Activated CD4-positive, alpha-beta T cell treated with anti-CD3 and anti-CD28 coated beads, Interleukin-2, amount 50 U/mL, for 48 hours (primary cell): ENCODE measurements around the gene ACAD11.
"Not testable (repeated sequence)": the region's sequence is repeated elsewhere in the genome, so short reads cannot be mapped to it uniquely, and the experiment has no call there.

Experiments
- DNase-seq, 2 experiments: peaks; one replicate each; pipeline ENCODE4 v3.0.0-alpha.2; 2020

Gene ACAD11

GRCh38 chr3:132597660-132598059, 61.9 kb downstream of the ACAD11 start:
- no peak for DNase-seq

DNA sequence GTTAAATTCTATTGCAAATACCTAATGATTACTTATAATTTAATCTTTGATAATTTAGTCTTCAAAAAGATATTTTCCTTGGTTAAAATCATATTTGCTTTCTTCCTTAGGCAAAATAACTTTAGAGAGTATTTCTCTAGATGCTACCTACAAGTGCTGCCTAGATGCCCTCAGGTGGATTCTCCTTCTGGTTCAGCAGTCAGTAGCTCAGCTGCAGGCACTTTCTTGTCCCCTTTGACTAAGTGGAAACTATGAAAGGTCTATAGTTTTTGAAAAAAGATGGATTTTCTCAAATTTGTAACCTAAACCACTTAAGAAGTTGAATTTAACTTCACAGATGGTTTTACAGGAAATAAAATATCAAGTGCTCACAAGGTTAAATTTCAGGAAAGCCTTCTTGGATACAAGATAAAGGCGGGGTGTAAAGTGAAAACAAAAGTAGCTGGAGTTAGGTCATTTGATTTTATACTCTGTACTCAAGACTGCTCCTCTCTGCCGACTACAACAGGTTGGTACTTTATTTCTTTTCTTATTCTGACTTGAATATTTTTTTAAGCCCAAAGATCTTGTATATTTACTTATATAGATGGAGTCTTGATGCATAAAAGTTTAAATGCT, 62.7 kb downstream of the ACAD11 start, which contains the start of gene ACKR4:
ACKR4 (plus strand) TSS at position 455 of the 618 bp plus-strand sequence. CDS start 3,128 bp downstream, outside the sequence.
- no peak for DNase-seq

DNA sequence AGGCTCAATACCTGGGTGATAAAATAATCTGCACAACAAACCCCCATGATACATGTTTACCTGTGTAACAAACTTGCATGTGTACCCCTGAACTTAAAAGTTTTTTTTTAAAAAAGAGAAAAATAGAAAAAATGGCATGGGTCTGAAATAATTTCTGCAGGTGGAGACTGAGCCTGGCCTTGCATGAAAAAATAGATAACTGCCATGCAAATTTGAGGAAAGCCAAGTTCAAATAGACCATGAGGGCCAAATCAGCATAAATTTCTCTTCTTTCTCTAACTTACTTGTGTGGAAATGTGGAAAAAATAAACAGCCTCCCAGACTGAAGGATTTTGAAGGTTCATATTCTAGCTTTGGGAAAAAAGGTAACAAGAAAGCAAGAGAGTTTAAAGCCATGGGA, 63.3 kb downstream of the ACAD11 start:
- no peak for DNase-seq

DNA sequence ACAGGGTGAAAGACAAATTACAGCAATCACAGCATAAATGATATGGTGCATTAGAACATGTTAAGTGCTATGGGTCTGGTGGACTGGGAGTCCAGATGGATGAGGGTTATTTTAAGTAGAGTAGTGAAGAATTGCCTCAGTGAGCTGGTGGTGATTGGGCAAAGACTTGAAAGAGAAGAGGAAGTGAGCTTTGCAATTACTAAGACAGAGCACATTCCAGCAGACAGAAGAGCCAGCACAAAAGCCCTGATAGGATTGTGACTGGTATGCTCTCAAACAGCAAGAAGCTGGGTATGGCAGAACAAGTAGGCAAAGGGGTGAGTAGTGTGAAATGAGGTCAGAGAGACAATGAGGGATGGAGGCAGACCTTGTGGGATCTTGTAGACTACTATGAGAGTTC, 64.6 kb downstream of the ACAD11 start:
- no peak for DNase-seq

DNA sequence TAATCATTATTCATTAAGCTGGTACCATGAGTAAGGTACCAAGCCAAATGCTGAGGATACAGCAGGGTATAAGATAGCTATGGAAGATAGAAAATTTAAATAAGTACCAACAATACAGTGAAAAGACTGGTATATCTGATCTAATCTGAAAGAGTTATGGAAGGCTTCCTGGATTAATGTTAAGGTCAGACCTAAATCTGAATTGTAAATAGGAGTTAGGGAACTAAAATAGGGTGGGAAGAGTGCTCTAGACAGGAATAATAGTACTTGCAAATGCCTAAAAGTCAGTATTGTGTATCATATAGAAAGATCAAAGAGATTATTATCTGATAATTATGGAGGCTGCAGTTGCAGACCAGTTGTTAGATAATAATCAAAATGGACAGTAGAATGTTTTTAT, 65.1 kb downstream of the ACAD11 start:
- no peak for DNase-seq

GRCh38 chr3:132593947-132594323, 65.7 kb downstream of the ACAD11 start:
- no peak for DNase-seq

- DNase-seq: no peak
These were observed 66.2 kb downstream of the ACAD11 start for GRCh38 chr3:132593241-132593946.

- DNase-seq: no peak
These were observed 67.4 kb downstream of the ACAD11 start for GRCh38 chr3:132592216-132592615.

GRCh38 chr3:132587401-132587800, 72.2 kb downstream of the ACAD11 start:
- no peak for DNase-seq

DNA sequence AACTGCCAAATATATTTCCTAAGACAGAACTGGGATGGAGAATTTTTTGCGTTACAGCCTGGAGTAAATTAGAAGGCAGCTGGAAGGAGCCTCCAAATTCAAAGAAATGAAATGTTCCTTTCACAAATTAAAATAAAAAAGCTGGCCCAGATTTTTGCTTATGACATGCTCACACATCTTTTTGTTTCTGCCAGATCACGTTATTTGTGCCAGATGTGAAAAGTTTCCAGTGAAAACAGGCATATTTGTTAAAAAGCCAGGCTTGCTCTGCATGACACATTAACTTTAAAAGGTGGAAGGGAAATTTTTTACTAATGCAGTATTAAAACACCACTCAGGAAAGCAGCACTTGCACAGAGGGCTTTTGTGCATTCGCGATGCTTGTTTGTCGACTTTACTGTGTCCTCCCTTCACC, 85.8 kb downstream of the ACAD11 start:
- no peak for DNase-seq

DNA sequence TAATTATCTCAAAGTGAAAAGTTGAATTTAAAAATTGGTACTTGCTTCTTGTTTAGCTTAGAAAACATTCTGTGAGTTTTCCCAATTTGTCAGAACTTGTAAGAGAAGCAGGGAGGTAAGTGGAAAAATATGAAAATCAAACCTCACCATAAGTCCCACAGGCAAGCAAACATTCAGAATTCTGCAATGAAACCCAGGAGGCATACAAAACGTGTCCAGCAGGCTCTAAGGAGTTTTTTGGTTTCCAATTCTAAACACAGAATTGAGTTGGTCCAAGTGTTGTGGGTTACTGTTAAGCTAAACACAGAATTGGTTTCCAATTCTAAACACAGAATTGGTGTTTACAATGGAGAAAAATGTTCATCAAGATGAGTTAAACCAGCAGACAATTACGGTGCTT, 89.6 kb downstream of the ACAD11 start:
- no peak for DNase-seq

DNA sequence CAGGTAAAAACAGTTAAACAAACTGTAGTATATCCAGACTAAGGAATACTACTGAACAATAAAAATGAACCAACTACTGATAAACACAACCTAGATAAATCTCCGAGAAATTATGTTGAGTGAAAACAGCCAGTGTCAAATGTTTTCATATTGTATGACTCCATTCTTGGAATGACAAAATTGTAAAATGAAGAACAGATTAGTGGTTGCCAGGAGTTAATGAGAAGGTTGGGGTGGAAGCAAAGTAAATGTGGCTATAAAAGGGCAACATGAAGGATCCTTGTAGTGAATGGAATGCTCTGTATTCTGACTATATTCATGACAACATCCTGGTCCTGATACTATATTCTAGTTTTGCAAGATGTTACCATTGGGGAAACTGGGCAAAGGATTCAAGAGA, 90.0 kb downstream of the ACAD11 start:
- no peak for DNase-seq

DNA sequence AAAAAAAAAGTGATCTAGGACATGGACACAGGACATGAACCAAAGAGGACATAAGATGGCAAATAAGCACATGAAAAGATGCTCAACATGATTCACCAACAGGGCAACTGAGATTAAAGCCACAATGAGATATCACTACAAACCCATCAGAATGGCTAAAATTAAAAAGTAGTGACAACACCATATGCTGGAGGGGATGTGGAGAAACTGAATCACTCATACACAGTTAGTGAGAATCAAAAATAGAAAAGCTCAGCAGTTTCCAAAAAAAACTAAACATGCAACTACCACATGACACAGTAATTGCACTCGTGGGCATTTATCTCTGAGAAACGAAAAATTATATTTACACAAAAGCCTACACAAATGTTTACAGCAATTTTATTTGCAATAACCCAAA, 90.5 kb downstream of the ACAD11 start:
- DNase-seq: no peak

DNA sequence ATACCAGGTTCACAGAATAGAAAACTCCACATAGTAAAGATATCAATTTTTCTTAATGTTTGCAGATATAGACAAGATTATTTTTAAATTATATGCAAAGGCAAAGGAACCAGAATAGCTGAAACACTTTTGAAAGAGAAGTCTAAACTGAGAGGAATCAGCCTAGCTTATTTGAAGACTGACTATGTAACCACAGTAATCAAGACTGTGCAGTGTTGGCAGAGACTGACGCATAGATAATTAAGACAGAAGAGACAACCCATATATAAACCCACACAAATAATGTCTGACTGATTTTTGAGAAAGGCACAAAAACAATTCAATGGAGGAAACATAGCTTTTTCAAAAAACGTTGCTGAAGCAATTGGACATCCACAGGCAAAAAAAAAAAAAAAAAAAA, 91.2 kb downstream of the ACAD11 start:
- no peak for DNase-seq

GRCh38 chr3:132564070-132564465, 95.5 kb downstream of the ACAD11 start:
- no peak for DNase-seq

DNA sequence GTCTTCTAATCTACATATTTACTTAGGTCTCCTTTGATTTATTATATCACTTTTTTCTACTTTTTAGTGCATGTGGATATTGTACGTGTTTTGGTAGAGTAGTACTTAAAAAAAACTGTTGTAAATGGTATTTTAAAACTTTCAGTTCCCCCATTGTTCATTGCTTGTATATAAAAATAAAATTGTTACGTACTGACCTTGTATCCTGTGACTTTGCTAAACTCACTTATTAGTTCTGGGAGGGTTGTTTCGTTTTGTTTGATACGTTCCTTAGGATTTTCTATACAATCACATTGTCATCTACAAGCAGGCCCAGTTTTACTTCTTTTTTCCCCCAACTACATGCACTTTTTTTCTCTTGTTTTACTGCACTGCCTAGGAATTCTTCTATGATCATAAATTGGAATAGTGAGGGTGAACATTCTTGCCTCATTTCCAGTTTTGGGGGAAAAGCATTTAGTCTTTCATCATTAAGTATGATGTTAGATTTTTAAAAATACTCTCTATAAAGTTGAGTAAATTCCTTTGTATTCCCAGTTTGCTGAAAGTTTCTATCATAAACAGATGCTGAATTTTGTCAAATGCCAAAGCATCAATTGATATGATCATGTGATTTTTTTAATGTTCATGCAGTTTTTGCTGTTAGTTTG, 96.1 kb downstream of the ACAD11 start:
- no peak for DNase-seq

DNA sequence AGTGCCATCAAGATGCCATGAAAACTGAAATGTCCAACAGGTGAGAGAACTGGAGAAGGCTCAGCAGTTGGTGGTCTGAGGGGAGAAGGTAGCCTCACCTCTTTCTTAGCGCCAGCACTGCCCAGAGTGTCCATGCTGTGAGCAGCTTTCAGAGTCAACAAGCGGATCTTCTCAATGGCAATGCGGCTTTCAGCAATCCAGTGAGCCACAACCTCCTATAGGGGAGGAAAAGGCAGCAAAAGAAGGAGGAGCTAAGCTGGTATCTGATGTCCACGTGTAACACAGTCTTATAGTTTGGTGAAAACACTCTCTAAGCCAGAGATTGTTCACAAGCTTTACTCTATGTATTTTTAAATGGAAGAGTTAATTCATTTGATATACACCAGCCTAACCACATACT, 98.6 kb downstream of the ACAD11 start:
- no peak for DNase-seq

DNA sequence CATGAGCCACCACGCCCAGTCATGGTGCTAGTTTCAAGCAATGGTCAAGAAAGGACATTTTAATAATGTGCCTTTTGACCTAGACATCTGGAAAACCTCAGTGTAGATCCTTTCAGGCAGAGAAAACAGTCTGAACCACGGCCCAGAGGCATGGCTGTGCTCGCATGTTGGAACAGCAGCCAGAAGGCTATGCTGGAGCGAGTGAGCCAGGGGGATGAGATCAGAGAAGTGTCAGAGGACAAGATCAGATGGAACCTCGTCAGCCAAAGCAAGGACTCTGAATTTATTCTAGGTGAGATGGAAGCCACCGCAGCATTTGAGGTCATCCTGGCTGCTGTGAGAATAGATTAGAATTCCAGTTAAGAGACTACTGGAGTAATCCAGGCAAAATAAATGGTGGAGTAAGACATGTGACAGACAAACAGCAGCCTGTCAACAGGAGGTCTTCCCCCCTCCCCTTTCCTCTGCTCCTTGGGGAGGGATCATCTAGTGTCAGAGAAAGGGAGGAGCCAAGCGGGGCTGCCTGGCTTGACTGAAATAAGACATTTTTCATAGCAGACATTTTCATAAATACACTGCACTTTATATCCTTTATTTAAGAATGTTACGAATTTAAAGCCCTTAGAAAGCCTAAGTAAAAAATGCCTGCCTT, 103.0 kb downstream of the ACAD11 start:
- no peak for DNase-seq

DNA sequence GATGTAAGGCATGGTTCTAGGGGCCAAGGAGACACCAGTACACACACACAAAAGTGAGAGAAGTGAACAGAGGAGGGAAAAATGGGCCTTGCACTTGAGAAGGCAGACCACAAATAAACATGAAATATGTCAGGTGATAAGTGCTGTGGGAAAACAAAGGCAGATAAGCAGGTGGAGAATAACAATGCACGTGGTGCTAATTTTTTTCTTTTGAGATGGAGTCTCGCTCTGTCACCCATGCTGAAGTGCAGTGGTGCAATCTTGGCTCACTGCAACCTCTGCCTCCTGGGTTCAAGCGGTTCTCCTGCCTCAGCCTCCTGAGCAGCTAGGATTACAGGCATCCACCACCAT, 103.6 kb downstream of the ACAD11 start:
- DNase-seq: not testable (repeated sequence)

DNA sequence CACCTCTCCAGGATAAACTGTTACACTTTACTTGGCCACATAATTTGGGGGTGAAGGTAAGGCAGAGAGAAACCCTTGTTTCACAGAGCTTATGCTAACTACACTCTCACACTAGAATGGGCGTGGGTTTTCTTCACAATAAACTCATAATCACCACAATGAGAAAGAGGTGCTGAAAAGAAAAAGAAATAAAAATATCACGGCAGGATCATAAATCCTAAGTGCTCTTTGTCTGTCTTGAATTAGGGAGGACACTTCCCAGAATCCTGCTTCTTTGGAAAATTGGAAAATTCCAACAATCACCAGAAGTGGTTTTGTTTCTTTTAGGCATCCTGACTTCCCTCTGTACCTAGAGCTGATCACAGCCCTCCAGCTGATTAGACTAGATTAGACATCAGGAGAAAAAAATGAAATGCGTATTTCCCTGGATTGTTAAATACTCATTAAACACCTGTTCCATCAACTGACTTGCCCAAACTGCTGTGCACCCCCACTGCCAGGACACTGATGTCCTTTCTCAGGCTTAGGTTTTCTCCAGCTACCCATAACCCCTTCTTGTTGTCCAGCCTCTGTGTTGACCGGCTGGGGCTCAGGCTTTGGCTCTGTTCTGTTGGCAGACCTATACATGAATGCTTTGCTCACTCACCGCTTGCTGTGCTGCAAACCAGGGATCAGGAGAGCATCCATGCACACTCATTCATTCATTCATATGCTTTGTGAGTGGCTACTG, 104.1 kb downstream of the ACAD11 start:
- DNase-seq: no peak

DNA sequence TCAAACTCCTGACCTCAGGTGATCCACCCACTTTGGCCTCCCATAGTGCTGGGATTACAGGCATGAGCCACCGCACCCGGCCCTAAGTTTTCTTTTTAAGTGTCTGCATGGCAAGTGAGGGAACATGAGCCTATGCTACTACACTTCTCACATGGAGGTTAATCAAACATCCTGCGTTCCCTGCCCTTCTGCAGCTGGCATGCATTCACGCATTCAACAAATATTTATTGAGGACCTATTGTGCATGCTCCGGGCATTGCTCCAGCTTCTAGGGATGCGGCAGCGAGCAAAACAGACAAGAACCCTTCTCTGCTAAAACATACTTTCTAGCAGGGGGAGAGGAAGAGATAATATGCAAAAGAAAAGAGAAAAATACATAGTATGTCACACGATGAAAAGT, 105.2 kb downstream of the ACAD11 start:
- DNase-seq: no peak

- DNase-seq: no peak
These were observed 105.8 kb downstream of the ACAD11 start for GRCh38 chr3:132553826-132554225.
